Endothelial cell of umbilical vein (primary cell): Measurements from ENCODE around the gene ZDHHC14. TPM values are rescaled to one million over a fixed set of nuclear protein-coding genes. Genes with fewer than 3 reads are reported as not detected.

Experiments
- BruUV-seq: library from RNA; stranded (reverse); fragments of 400-500 nt; replicated peaks from 2 replicates; lab custom pipeline; 2021; lab: Mats Ljungman, UMichigan
- CTCF ChIA-PET: fragments of 300-600, 350-600 bp; sonication (Branson Sonifier 250); formaldehyde crosslinking; loops from one replicate; lab custom pipeline; 2021; ENCODE audit warnings: antibody characterized with exemption, inconsistent platforms; lab: Charles Lee
- POLR2A ChIA-PET: fragments of 300-600, 350-600 bp; sonication (Branson Sonifier 250); formaldehyde crosslinking; loops from one replicate; lab custom pipeline; 2021; ENCODE audit warnings: antibody characterized with exemption, inconsistent platforms; lab: Charles Lee
- DNase-seq: peaks from one replicate; pipeline ENCODE4 v3.0.0-alpha.2; 2011; ENCODE audit warnings: low read depth, low spot score
- FAIRE-seq: peaks from 2 replicates; lab custom pipeline; 2011; peaks lifted over from hg19 to GRCh38; lab: Jason Lieb, UNC
- H2AFZ ChIP-seq: 2 replicates; pipeline ENCODE4 v1.6.0; 2012; ENCODE audit warnings: low read depth, low read length, control low read depth, inconsistent platforms
- H3K27ac ChIP-seq: 2 replicates; pipeline ENCODE4 v1.5.1; 2011; ENCODE audit warnings: low read depth, mild to moderate bottlenecking, control low read depth, low read length, moderate library complexity; ENCODE audit not compliant: insufficient read depth
- H3K27me3 ChIP-seq, 2 experiments: 2 replicates each; pipeline versions ENCODE4 v1.6.0 to v1.6.1; 2011; ENCODE audit warnings: low read length in 2 of 2, mixed read lengths in 1 of 2; ENCODE audit not compliant: control insufficient read depth in 2 of 2, insufficient read depth in 2 of 2
- H3K36me3 ChIP-seq, 2 experiments: 2 replicates in 1 of 2; 3 replicates in 1 of 2; pipeline ENCODE4 v1.5.1; 2011; ENCODE audit warnings: low read length in 2 of 2, mild to moderate bottlenecking in 1 of 2, moderate library complexity in 1 of 2; ENCODE audit not compliant: control insufficient read depth in 2 of 2, insufficient read depth in 2 of 2; ENCODE audit errors: extremely low read depth in 1 of 2
- H3K4me1 ChIP-seq: 3 replicates; pipeline ENCODE4 v1.5.1; 2011; ENCODE audit warnings: mild to moderate bottlenecking, low read length; ENCODE audit not compliant: control insufficient read depth, insufficient read depth; ENCODE audit errors: extremely low read depth
- H3K4me2 ChIP-seq: 2 replicates; pipeline ENCODE4 v1.6.1; 2011; ENCODE audit warnings: low read length, control low read depth, mixed read lengths; ENCODE audit not compliant: insufficient read depth
- H3K4me3 ChIP-seq, 3 experiments: fragments of 200-600 bp in 1 of 3; sonication (generic), shearing (Covaris generic) in 1 of 3; replicated peaks in 1 of 3; 2 replicates each; pipeline ENCODE4 v1.5.1; 2011 to 2016; ENCODE audit warnings: control low read depth in 3 of 3, low read length in 3 of 3, mild to moderate bottlenecking in 2 of 3, inconsistent platforms in 1 of 3, low read depth in 1 of 3, moderate library complexity in 1 of 3; ENCODE audit not compliant: insufficient read depth in 1 of 3
- H3K79me2 ChIP-seq: 2 replicates; pipeline ENCODE4 v1.6.0; 2012; ENCODE audit warnings: low read length, inconsistent platforms; ENCODE audit not compliant: control insufficient read depth, insufficient read depth
- H3K9ac ChIP-seq: replicated peaks from 2 replicates; pipeline ENCODE3; 2011; ENCODE audit warnings: low read length, control low read depth; ENCODE audit not compliant: insufficient read depth; ENCODE audit errors: extremely low read depth
- H3K9me1 ChIP-seq: replicated peaks from 3 replicates; pipeline ENCODE4 v1.6.0; 2011; ENCODE audit warnings: mild to moderate bottlenecking, low read length; ENCODE audit not compliant: control insufficient read depth, insufficient read depth; ENCODE audit errors: extremely low read depth
- H3K9me3 ChIP-seq: replicated peaks from 2 replicates; pipeline ENCODE4 v1.5.1; 2012; ENCODE audit warnings: low read length, inconsistent platforms; ENCODE audit not compliant: control insufficient read depth, insufficient read depth
- H4K20me1 ChIP-seq: replicated peaks from 2 replicates; pipeline ENCODE3; 2011; ENCODE audit warnings: mild to moderate bottlenecking, low read length; ENCODE audit not compliant: control insufficient read depth, insufficient read depth; ENCODE audit errors: extremely low read depth
- EZH2 ChIP-seq: IDR thresholded peaks from 2 replicates; pipeline ENCODE4 v1.6.1; 2012; ENCODE audit warnings: borderline replicate concordance, low read depth, mild to moderate bottlenecking, moderate library complexity, low read length, inconsistent platforms; ENCODE audit not compliant: severe bottlenecking
- FOS ChIP-seq: IDR thresholded peaks from 2 replicates; pipeline ENCODE4 v1.6.1; 2011; ENCODE audit warnings: mild to moderate bottlenecking, low read length, moderate library complexity, borderline replicate concordance; ENCODE audit not compliant: insufficient read depth
- GATA2 ChIP-seq: IDR thresholded peaks from 2 replicates; pipeline ENCODE4 v1.7.0; 2011; ENCODE audit warnings: low read depth, mild to moderate bottlenecking, moderate library complexity, mixed read lengths, low read length; ENCODE audit not compliant: insufficient read length, insufficient read depth
- JUN ChIP-seq: IDR thresholded peaks from 2 replicates; pipeline ENCODE4 v1.6.1; 2011; ENCODE audit warnings: borderline replicate concordance, low read depth; ENCODE audit not compliant: insufficient read length, insufficient read depth
- MAX ChIP-seq: IDR thresholded peaks from 2 replicates; pipeline ENCODE4 v1.6.1; 2011; ENCODE audit not compliant: insufficient read depth, insufficient read length
- MYC ChIP-seq: IDR thresholded peaks from one replicate; pipeline ENCODE4 v1.6.1; 2011; ENCODE audit warnings: mild to moderate bottlenecking, low read depth, low read length
- POLR2A ChIP-seq: IDR thresholded peaks from 2 replicates; pipeline ENCODE4 v1.6.1; 2012; ENCODE audit warnings: low read depth, mild to moderate bottlenecking, control low read depth, low read length
- POLR2AphosphoS5 ChIP-seq: IDR thresholded peaks from 2 replicates; pipeline ENCODE4 v1.6.1; 2012; ENCODE audit warnings: low read depth, mild to moderate bottlenecking, control low read depth, low read length, moderate library complexity; ENCODE audit not compliant: insufficient read depth
- dilution Hi-C: fragments of 300-500 bp; cut with MboI; formaldehyde crosslinking; loops from one replicate; pipeline ENCODE4 v1.15.0; 2019; ENCODE audit warnings: low sequenced_read_pairs; ENCODE audit not compliant: extremely low pct_ligation_motif_present
- intact Hi-C: fragments of 100-400 bp; cut with micrococcal nuclease; formaldehyde crosslinking; loops from one replicate; pipeline ENCODE4 v1.10.0; 2022
- polyA plus RNA-seq, 4 experiments: library from polyadenylated mRNA; depleted of rRNA in 3 of 4; stranded (reverse) in 3 of 4; unstranded in 1 of 4; fragments of >200 nt; gene quantifications; 2 replicates each; pipeline versions ENCODE4 v1.2.1 to v1.2.3, GENCODE V29; 2011 to 2012; ENCODE audit warnings: missing spikeins in 1 of 4
- total RNA-seq: library from RNA; stranded (reverse); gene quantifications from 2 replicates; pipeline ENCODE4 v1.2.3, GENCODE V29; 2021
- TF ChIP-seq, protein P1 (sequence below), 2 donors: IDR thresholded peaks; 1 replicate in 1 of 2; 2 replicates in 1 of 2; pipeline ENCODE4 v1.5.1; 2011; ENCODE audit warnings: low read length in 2 of 2, mild to moderate bottlenecking in 2 of 2, moderate library complexity in 2 of 2, control low read depth in 1 of 2, inconsistent platforms in 1 of 2, low read depth in 1 of 2; ENCODE audit not compliant: insufficient read depth in 1 of 2; ENCODE audit errors: extremely low read depth in 1 of 2

Gene ZDHHC14
- total and polyA plus RNA-seq, 2 donors (not counting 3 experiments of a cell fraction or from before 2014, with no cell fraction given): 23.0 to 25.6 TPM

DNA sequence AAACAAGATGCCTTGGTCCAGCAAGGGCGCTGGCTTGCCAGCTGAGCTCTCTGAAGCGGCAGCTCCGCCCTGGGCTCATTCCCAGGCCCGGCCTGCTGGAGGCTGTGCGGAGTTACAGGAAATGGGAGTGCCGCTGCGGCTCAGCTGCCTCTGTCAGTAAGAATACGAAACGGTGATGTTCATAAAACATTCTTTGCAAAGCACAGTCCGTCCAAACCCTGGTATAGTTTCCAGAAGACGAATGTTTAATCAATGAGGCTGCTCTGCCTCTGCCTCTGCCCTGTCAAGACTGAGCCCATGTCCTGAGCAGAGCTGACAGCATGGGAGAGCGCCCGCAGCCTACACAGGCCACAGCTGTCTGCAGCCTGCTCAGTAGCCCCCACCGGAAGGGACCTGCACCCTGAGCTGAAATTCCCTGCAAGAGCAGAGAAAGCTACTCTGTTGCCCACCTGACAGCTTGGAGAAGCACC, 288.8 kb downstream of the ZDHHC14 start:
- BruUV-seq: no TSS peak
- H4K20me1 ChIP-seq: no peaks in the 10 kb centered on the region
- peak overlapping the region; percentile 69 for H2AFZ ChIP-seq
- H3K27me3 ChIP-seq: no peaks in the 10 kb centered on the region
- H3K4me2 ChIP-seq: no peak overlapping the region
- ChIA-PET POLR2A (interaction anchor here (1.1 kb wide), 1 partner anchor 355 kb away, joined by 4 read pairs; no protein-coding TSS in a partner anchor), CTCF (interaction anchor here (0.8 to 6.5 kb wide), 12 partner anchors 13 to 462 kb away, joined by 3 to 121 read pairs (median 4); partner anchors contain the start of gene TMEM242)
- H3K9me3 ChIP-seq: no peaks in the 10 kb centered on the region
- FAIRE-seq (peak; percentile 87), DNase-seq (peak; percentile 60)
- no peak overlapping the region for H3K27ac ChIP-seq
- H3K9ac ChIP-seq: no peak overlapping the region
- dilution Hi-C loops: no loop called here
- H3K79me2 ChIP-seq: no peaks in the 10 kb centered on the region
- intact Hi-C loops: loop anchor here (2.0 to 5.0 kb wide), 3 partner anchors 203 to 332 kb away; no protein-coding TSS in a partner anchor
- H3K36me3 ChIP-seq: peaks cover 0 to 3% of the 10 kb centered on the region in 2 experiments
- no peak overlapping the region for H3K4me3 ChIP-seq
- TF ChIP-seq, protein P1, sequence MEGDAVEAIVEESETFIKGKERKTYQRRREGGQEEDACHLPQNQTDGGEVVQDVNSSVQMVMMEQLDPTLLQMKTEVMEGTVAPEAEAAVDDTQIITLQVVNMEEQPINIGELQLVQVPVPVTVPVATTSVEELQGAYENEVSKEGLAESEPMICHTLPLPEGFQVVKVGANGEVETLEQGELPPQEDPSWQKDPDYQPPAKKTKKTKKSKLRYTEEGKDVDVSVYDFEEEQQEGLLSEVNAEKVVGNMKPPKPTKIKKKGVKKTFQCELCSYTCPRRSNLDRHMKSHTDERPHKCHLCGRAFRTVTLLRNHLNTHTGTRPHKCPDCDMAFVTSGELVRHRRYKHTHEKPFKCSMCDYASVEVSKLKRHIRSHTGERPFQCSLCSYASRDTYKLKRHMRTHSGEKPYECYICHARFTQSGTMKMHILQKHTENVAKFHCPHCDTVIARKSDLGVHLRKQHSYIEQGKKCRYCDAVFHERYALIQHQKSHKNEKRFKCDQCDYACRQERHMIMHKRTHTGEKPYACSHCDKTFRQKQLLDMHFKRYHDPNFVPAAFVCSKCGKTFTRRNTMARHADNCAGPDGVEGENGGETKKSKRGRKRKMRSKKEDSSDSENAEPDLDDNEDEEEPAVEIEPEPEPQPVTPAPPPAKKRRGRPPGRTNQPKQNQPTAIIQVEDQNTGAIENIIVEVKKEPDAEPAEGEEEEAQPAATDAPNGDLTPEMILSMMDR (IDR thresholded peaks at IDR 0.05; ENCODE audit: extremely low read depth in 1 of 2, insufficient read depth in 1 of 2, low read depth in 1 of 2, low read length in 2 of 2): peak in 1 of 2 donors; percentile 36
- TF ChIP-seq POLR2AphosphoS5: no peak
- H3K4me1 ChIP-seq: peaks cover 7% of the 10 kb centered on the region
- no peaks in the 10 kb centered on the region for H3K9me1 ChIP-seq

- no TSS peak for BruUV-seq
- dilution Hi-C loops: no loop called here
Observed at GRCh38 chr6:157670466-157671186, 289.6 kb downstream of the ZDHHC14 start.

More at GRCh38 chr6:157670466-157671186, 289.6 kb downstream of the ZDHHC14 start:
- peaks cover 0 to 3% of the 10 kb centered on the region in 2 experiments for H3K36me3 ChIP-seq
- H3K9ac ChIP-seq: no peak overlapping the region
- DNase-seq: no peak
- no peaks in the 10 kb centered on the region for H4K20me1 ChIP-seq
- intact Hi-C loops: no loop called here
- no peaks in the 10 kb centered on the region for H3K79me2 ChIP-seq
- POLR2A ChIA-PET: no interaction called here
- no peak overlapping the region for H3K27ac ChIP-seq
- H3K4me3 ChIP-seq: no peak overlapping the region
- H3K9me1 ChIP-seq: no peaks in the 10 kb centered on the region
- peaks cover 7% of the 10 kb centered on the region for H3K4me1 ChIP-seq
- no peak overlapping the region for H3K4me2 ChIP-seq
- no peaks in the 10 kb centered on the region for H3K9me3 ChIP-seq
- CTCF ChIA-PET: interaction anchor here (0.9 to 6.5 kb wide), 9 partner anchors 12 to 461 kb away, joined by 3 to 121 read pairs (median 4); no protein-coding TSS in a partner anchor
- TF ChIP-seq GATA2 (no peak), JUN (no peak), POLR2AphosphoS5 (no peak), FOS (no peak), POLR2A (no peak), MYC (no peak), MAX (no peak), EZH2 (no peak)
- TF ChIP-seq, protein P1 (IDR thresholded peaks at IDR 0.05; ENCODE audit: extremely low read depth in 1 of 2, insufficient read depth in 1 of 2, low read depth in 1 of 2, low read length in 2 of 2): no peak
- no peaks in the 10 kb centered on the region for H3K27me3 ChIP-seq
- no peak for FAIRE-seq
- no peak overlapping the region for H2AFZ ChIP-seq
